Adrenal gland (tissue), 12 donors: ENCODE data around the gene DOCK11. TPM values are rescaled to one million over a fixed set of nuclear protein-coding genes. Genes with fewer than 3 reads are reported as not detected.

Experiments used
- DNase-seq, 7 donors: peaks; one replicate each; pipeline ENCODE4 v3.0.0-alpha.2; 2019 to 2020
- H3K27ac ChIP-seq, 5 donors: fragments of 200-600 bp; sonication (generic) in 4 of 5; 1 replicate in 3 of 5; 2 replicates in 2 of 5; pipeline versions ENCODE4 v1.5.1 to v1.8.0; 2016 to 2020; ENCODE audit warnings: mild to moderate bottlenecking in 1 of 5
- H3K27me3 ChIP-seq: fragments of 200-600 bp; 2 replicates; pipeline ENCODE4 v1.8.0; 2021
- H3K36me3 ChIP-seq, 2 donors: fragments of 200-600 bp; replicated peaks in 1 of 2; 1 replicate in 1 of 2; 2 replicates in 1 of 2; pipeline versions ENCODE4 v1.5.1 to v1.8.0; 2018 to 2022
- H3K4me1 ChIP-seq, 2 donors: fragments of 200-600 bp; replicated peaks in 1 of 2; 1 replicate in 1 of 2; 2 replicates in 1 of 2; pipeline versions ENCODE4 v1.5.1 to v1.8.0; 2018 to 2021
- H3K4me3 ChIP-seq, 4 donors: fragments of 200-600 bp; sonication (generic) in 3 of 4; one replicate each; pipeline ENCODE4 v1.5.1; 2016 to 2018
- H3K9me3 ChIP-seq, 3 donors: fragments of 200-600 bp; sonication (generic) in 1 of 3; replicated peaks in 1 of 3; 1 replicate in 2 of 3; 2 replicates in 1 of 3; pipeline versions ENCODE4 v1.5.1 to v1.8.0; 2016 to 2021
- CTCF ChIP-seq, 6 experiments: fragments of 450-650 bp in 4 of 6; fragments of 200-600 bp in 2 of 6; sonication (generic) in 1 of 6; IDR thresholded peaks; 1 replicate in 5 of 6; 2 replicates in 1 of 6; pipeline versions ENCODE4 v1.5.1 to v1.8.0; 2016 to 2021; ENCODE audit warnings: antibody characterized with exemption in 6 of 6, mild to moderate bottlenecking in 2 of 6, moderate library complexity in 1 of 6
- POLR2A ChIP-seq, 2 donors: fragments of 450-650 bp; IDR thresholded peaks; one replicate each; pipeline ENCODE4 v1.6.1; 2017; ENCODE audit warnings: antibody characterized with exemption in 2 of 2, mild to moderate bottlenecking in 2 of 2, moderate library complexity in 1 of 2
- WGBS, 4 donors: extraction: QIAGEN DNeasy Blood & Tissue Kit in 2 of 4; methylation state at CpG; one replicate each; pipeline versions ENCODE4 v1.1.5 to v1.1.7; 2013 to 2017; 5-methylcytosine and 5-hydroxymethylcytosine counted together
- intact Hi-C, 2 donors: fragments of 100-400 bp; cut with DNase I; formaldehyde crosslinking; loops; one replicate each; pipeline versions ENCODE4 v1.14.1 to v1.15.0; 2022 to 2023
- polyA plus RNA-seq, 3 donors: library from polyadenylated mRNA; stranded (reverse); fragments of 200-250 nt in 2 of 3; fragments of 350-450 nt in 1 of 3; fragmentation: Illumina TruSeq in 1 of 3; extraction: RNeasy Lipid Tissue Mini Kit (QIAGEN cat#74804) in 1 of 3; gene quantifications; one replicate each; pipeline ENCODE4 v1.2.3, GENCODE V29; 2013 to 2014
- total RNA-seq, 9 donors: library from RNA; depleted of rRNA in 4 of 9; stranded (reverse); fragments of >200 nt in 4 of 9; fragments of 120-200 nt in 1 of 9; fragmentation: NEBNext Ultra II Directional in 1 of 9; extraction: Animal tissue kit (Norgen Biotek cat#: 25700) in 1 of 9; gene quantifications; one replicate each; pipeline versions ENCODE4 v1.1.0 to v1.2.4, GENCODE V29; 2013 to 2023
- donor health status: healthy with polysubstance abuse.
- donor health status: Bipolar disorder and iron deficiency.
- donor health status: DM: yes; HTN: yes; CAD: no.
- donor health status: DM: no; HTN: no; CAD: no.
- donor health status: DM: no; HTN: no; CAD: no.
- donor health status: DM: yes; HTN: yes; CAD: no.

The DOCK11 gene
- total and polyA plus RNA-seq, 12 donors: 4.8 to 28.1 (median 13.2) TPM

- H3K4me3 ChIP-seq: no peak overlapping the region
- DNase-seq: no peak
- H3K9me3 ChIP-seq: no peaks in the 10 kb centered on the region
- intact Hi-C loops: no loop called here
- 16 to 41% (median 32%) methylated on average over 2 of the region's 2 CpGs for WGBS, 4 donors
- TF ChIP-seq POLR2A (IDR thresholded peaks at IDR 0.05): no peak
- no peak for TF ChIP-seq CTCF (IDR thresholded peaks at IDR 0.05)
- peaks cover 5 to 9% of the 10 kb centered on the region in 2 donors for H3K4me1 ChIP-seq
- H3K36me3 ChIP-seq: no peaks in the 10 kb centered on the region
- H3K27me3 ChIP-seq: peaks cover 9% of the 10 kb centered on the region
- no peak overlapping the region for H3K27ac ChIP-seq
Measured at GRCh38 chrX:118553042-118553710, 57.6 kb downstream of the DOCK11 start.

DNA sequence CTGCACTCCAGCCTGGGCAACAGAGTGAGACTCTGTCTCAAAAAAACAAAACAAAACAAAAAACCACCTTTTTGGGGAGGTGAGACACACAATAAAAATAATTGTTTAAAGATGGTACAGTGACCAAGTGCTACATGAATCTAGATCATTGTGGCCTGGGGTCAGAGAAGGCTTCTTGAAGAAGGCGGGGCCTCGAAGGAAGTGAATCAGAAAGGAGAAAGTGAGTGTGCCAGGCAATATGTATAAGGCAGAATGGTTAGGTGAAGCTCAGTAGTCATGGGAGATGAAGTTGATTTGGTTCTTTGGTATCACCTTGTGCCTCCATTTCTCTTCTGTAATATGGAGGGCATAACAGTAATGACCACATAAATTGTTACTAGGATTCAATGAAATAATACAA lies 58.9 kb downstream of the DOCK11 start:
- Histone ChIP-seq H3K4me3 (no peak overlapping the region), H3K27me3 (peaks cover 9% of the 10 kb centered on the region), H3K36me3 (no peaks in the 10 kb centered on the region), H3K27ac (no peak overlapping the region), H3K9me3 (no peaks in the 10 kb centered on the region), H3K4me1 (peaks cover 5 to 9% of the 10 kb centered on the region in 2 donors)
- no peak for TF ChIP-seq POLR2A (IDR thresholded peaks at IDR 0.05)
- no peak for TF ChIP-seq CTCF (IDR thresholded peaks at IDR 0.05)
- no peak for DNase-seq
- WGBS, 4 donors: 85 to 95% (median 90%) methylated on average over 2 of the region's 2 CpGs
- intact Hi-C loops: no loop called here

DNA sequence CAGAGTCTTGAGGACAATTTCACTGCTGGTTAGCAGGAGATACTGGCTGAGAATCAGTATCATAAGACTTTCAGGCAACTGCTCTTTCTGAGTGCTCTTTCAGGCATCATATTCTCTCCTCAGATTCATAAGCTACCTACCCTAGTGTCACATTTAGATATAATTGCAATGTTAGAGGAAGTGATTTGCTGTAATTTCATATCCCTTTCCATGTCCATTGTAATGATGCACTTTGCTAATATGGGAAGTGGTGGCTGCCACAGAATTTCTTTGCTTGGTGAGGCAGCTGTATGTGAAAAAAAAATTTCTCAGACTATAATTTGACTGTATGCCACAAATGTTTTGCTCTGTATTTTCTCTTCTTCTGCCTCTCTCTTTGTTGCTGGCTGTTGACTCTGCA lies 63.3 kb downstream of the DOCK11 start:
- H3K27ac ChIP-seq: no peak overlapping the region
- DNase-seq: no peak
- no peaks in the 10 kb centered on the region for H3K36me3 ChIP-seq
- H3K27me3 ChIP-seq: peaks cover 9% of the 10 kb centered on the region
- TF ChIP-seq POLR2A (IDR thresholded peaks at IDR 0.05) (no peak), CTCF (IDR thresholded peaks at IDR 0.05) (no peak)
- intact Hi-C loops: no loop called here
- H3K4me1 ChIP-seq: no peaks in the 10 kb centered on the region
- H3K9me3 ChIP-seq: no peaks in the 10 kb centered on the region
- H3K4me3 ChIP-seq: no peak overlapping the region

- WGBS, 4 donors: 50 to 63% (median 54%) methylated on average over 1 of the region's 1 CpG
- H3K27me3 ChIP-seq: peaks cover 9% of the 10 kb centered on the region
- no peak for DNase-seq
- H3K4me1 ChIP-seq: no peaks in the 10 kb centered on the region
- H3K4me3 ChIP-seq: no peak overlapping the region
- no peaks in the 10 kb centered on the region for H3K9me3 ChIP-seq
- TF ChIP-seq POLR2A (IDR thresholded peaks at IDR 0.05) (no peak), CTCF (IDR thresholded peaks at IDR 0.05) (no peak)
- no peak overlapping the region for H3K27ac ChIP-seq
- intact Hi-C loops: no loop called here
- H3K36me3 ChIP-seq: no peaks in the 10 kb centered on the region
Measured at GRCh38 chrX:118560489-118560888, 64.9 kb downstream of the DOCK11 start.
